OCI-LY1 (cell line): Measurements from ENCODE around the gene GPBP1L1.
"Not testable (repeated sequence)": the region's sequence is repeated elsewhere in the genome, so short reads cannot be mapped to it uniquely, and the experiment has no call there.

Source experiments
- H2AFZ ChIP-seq: fragments of 200-600 bp; sonication (generic), shearing (Covaris generic); 2 replicates; pipeline ENCODE4 v1.6.0; 2014; ENCODE audit warnings: antibody characterized with exemption, mild to moderate bottlenecking, low read length
- H3F3A ChIP-seq: fragments of 200-600 bp; sonication (generic), shearing (Covaris generic); 2 replicates; pipeline ENCODE4 v1.6.0; 2014; ENCODE audit warnings: mild to moderate bottlenecking, antibody characterized with exemption, low read length, moderate library complexity; ENCODE audit not compliant: insufficient read depth
- H3K27ac ChIP-seq: fragments of 200-600 bp; sonication (generic); 2 replicates; pipeline ENCODE4 v1.5.1; 2014; ENCODE audit warnings: low read length, mixed run types, mild to moderate bottlenecking, low read depth; ENCODE audit not compliant: poor library complexity, severe bottlenecking
- H3K27me3 ChIP-seq: fragments of 200-600 bp; sonication (generic); 2 replicates; pipeline ENCODE4 v1.6.0; 2014; ENCODE audit warnings: antibody characterized with exemption, mild to moderate bottlenecking, low read length, moderate library complexity; ENCODE audit not compliant: insufficient read depth
- H3K36me3 ChIP-seq: fragments of 200-600 bp; sonication (generic); 2 replicates; pipeline ENCODE4 v1.6.1; 2014; ENCODE audit warnings: mild to moderate bottlenecking, antibody characterized with exemption, low read length, moderate library complexity, mixed read lengths; ENCODE audit not compliant: insufficient read depth
- H3K4me1 ChIP-seq: fragments of 200-600 bp; sonication (generic); 2 replicates; pipeline ENCODE4 v1.5.1; 2014; ENCODE audit warnings: mild to moderate bottlenecking, low read length, moderate library complexity; ENCODE audit not compliant: insufficient read depth, severe bottlenecking
- H3K4me2 ChIP-seq: fragments of 200-600 bp; sonication (generic), shearing (Covaris generic); 2 replicates; pipeline ENCODE4 v1.6.1; 2014; ENCODE audit warnings: low read length
- H3K4me3 ChIP-seq: fragments of 200-600 bp; sonication (generic); 2 replicates; pipeline ENCODE4 v1.5.1; 2014; ENCODE audit warnings: low read length, low read depth, mild to moderate bottlenecking, mixed read lengths; ENCODE audit not compliant: poor library complexity, severe bottlenecking
- H3K79me2 ChIP-seq: fragments of 200-600 bp; shearing (Covaris generic); 2 replicates; pipeline ENCODE4 v1.6.1; 2016; ENCODE audit warnings: mixed run types, low read length, mixed read lengths; ENCODE audit not compliant: insufficient read depth
- H3K9ac ChIP-seq: fragments of 200-600 bp; sonication (generic), shearing (Covaris generic); 2 replicates; pipeline ENCODE4 v1.6.1; 2014; ENCODE audit warnings: mild to moderate bottlenecking, low read length, mixed read lengths
- H3K9me2 ChIP-seq: fragments of 200-600 bp; sonication (generic), shearing (Covaris generic); 2 replicates; pipeline ENCODE4 v1.6.1; 2014; ENCODE audit warnings: low read depth, mild to moderate bottlenecking, low read length, mixed read lengths
- H3K9me3 ChIP-seq: fragments of 200-600 bp; shearing (Covaris generic); 2 replicates; pipeline ENCODE4 v1.6.1; 2014; ENCODE audit warnings: low read length, mixed read lengths
- H4K20me1 ChIP-seq: fragments of 200-600 bp; sonication (generic), shearing (Covaris generic); 2 replicates; pipeline ENCODE4 v1.6.0; 2016; ENCODE audit warnings: mild to moderate bottlenecking, low read length; ENCODE audit not compliant: insufficient read depth
- EZH2 ChIP-seq: fragments of 200-600 bp; sonication (generic), shearing (Covaris generic); IDR thresholded peaks from 2 replicates; pipeline ENCODE4 v1.8.0; 2017; ENCODE audit warnings: borderline replicate concordance, mixed run types, mild to moderate bottlenecking, antibody characterized with exemption, low read length, moderate library complexity, mixed read lengths
- TF ChIP-seq, protein P1 (sequence below): fragments of 200-600 bp; sonication (generic), shearing (Covaris generic); IDR thresholded peaks from 2 replicates; pipeline ENCODE4 v1.5.1; 2017; ENCODE audit warnings: mild to moderate bottlenecking, antibody characterized with exemption, low read length, moderate library complexity, mixed read lengths

The GPBP1L1 gene, protein sequence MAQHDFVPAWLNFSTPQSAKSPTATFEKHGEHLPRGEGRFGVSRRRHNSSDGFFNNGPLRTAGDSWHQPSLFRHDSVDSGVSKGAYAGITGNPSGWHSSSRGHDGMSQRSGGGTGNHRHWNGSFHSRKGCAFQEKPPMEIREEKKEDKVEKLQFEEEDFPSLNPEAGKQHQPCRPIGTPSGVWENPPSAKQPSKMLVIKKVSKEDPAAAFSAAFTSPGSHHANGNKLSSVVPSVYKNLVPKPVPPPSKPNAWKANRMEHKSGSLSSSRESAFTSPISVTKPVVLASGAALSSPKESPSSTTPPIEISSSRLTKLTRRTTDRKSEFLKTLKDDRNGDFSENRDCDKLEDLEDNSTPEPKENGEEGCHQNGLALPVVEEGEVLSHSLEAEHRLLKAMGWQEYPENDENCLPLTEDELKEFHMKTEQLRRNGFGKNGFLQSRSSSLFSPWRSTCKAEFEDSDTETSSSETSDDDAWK

DNA sequence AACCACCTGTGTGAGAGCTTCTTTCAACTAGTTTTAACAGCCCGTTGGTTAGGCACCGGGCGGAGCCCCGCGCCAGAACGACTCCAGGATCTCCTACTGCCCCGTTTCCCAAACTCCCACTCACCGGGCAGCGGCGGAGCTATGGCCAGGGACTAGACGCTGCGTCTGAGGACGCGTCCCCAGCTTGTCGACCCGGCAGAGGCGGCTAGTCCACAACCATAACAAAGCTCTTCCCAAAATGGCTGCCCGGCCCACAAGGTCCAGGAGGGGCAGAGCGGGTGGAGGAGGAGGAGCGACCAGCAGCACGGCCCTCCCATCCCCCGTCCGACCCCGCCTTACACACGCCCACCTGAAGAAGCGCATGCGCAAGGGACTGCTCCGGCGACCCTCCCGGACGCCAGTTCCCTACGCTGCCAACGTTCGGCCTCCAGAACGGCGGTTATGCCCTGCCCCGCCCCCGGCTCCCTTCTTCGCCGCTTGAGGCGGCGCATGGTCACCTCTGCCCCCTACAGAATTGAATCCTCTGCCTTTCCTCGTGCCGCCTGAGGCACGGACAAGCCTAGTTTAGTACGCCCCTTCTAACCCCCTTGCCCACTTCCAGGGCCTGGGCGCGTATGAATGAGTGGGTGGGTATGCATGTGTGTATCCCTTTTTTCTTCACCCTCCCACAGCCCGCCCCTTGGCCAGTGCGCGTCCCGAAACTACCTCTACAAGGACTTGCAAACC, at the start of gene GPBP1L1:
TSS of gene GPBP1L1 (minus strand) at position 246 of the 726 bp plus-strand sequence. CDS start 27,446 bp downstream, outside the sequence.
- TF ChIP-seq, protein P1, sequence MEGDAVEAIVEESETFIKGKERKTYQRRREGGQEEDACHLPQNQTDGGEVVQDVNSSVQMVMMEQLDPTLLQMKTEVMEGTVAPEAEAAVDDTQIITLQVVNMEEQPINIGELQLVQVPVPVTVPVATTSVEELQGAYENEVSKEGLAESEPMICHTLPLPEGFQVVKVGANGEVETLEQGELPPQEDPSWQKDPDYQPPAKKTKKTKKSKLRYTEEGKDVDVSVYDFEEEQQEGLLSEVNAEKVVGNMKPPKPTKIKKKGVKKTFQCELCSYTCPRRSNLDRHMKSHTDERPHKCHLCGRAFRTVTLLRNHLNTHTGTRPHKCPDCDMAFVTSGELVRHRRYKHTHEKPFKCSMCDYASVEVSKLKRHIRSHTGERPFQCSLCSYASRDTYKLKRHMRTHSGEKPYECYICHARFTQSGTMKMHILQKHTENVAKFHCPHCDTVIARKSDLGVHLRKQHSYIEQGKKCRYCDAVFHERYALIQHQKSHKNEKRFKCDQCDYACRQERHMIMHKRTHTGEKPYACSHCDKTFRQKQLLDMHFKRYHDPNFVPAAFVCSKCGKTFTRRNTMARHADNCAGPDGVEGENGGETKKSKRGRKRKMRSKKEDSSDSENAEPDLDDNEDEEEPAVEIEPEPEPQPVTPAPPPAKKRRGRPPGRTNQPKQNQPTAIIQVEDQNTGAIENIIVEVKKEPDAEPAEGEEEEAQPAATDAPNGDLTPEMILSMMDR, result no peak
- no peak for TF ChIP-seq EZH2
- peaks cover 15% of the 10 kb centered on the region; the same call in 1 of the 2 replicates for H3K36me3 ChIP-seq

GRCh38 chr1:45730780-45731319, 44.5 kb upstream of the GPBP1L1 start:
- TF ChIP-seq, protein P1, result no peak
- no peak for TF ChIP-seq EZH2
- H3K9me2 ChIP-seq, result no peaks in the 10 kb centered on the region

More for the DNA sequence above, at the start of gene GPBP1L1:
- no peaks in the 10 kb centered on the region for H3K9me2 ChIP-seq
- H3K79me2 ChIP-seq, result peaks cover 71% of the 10 kb centered on the region
- no peak within 1 kb of the TSS for H2AFZ ChIP-seq
- no peaks in the 10 kb centered on the region for H4K20me1 ChIP-seq
- H3K4me3 ChIP-seq, result peak within 1 kb of the TSS; percentile 92
- H3K9ac ChIP-seq, result peak within 1 kb of the TSS; percentile 95
- H3K9me3 ChIP-seq, result no peaks in the 10 kb centered on the region
- peak within 1 kb of the TSS; percentile 90 for H3K4me2 ChIP-seq
- H3K4me1 ChIP-seq, result peaks cover 50% of the 10 kb centered on the region
- no peaks in the 10 kb centered on the region for H3K27me3 ChIP-seq
- H3F3A ChIP-seq, result no peaks in the 10 kb centered on the region
- peak within 1 kb of the TSS; percentile 96 for H3K27ac ChIP-seq

GRCh38 chr1:45730075-45730779, 43.9 kb upstream of the GPBP1L1 start:
- TF ChIP-seq EZH2, result no peak
- TF ChIP-seq, protein P1, result no peak
- H3K9me2 ChIP-seq, result no peaks in the 10 kb centered on the region
- H3K27ac ChIP-seq, result no peak overlapping the region

More at GRCh38 chr1:45730780-45731319, 44.5 kb upstream of the GPBP1L1 start:
- H3K79me2 ChIP-seq, result no peaks in the 10 kb centered on the region
- no peaks in the 10 kb centered on the region for H3K4me1 ChIP-seq
- H3K27ac ChIP-seq, result no peak overlapping the region
- H3K4me3 ChIP-seq, result no peak overlapping the region
- no peak overlapping the region for H2AFZ ChIP-seq
- no peaks in the 10 kb centered on the region for H4K20me1 ChIP-seq
- no peaks in the 10 kb centered on the region for H3K9me3 ChIP-seq
- no peak overlapping the region for H3K4me2 ChIP-seq
- no peaks in the 10 kb centered on the region for H3K36me3 ChIP-seq
- no peak overlapping the region for H3K9ac ChIP-seq
- no peaks in the 10 kb centered on the region for H3K27me3 ChIP-seq
- H3F3A ChIP-seq, result no peaks in the 10 kb centered on the region

DNA sequence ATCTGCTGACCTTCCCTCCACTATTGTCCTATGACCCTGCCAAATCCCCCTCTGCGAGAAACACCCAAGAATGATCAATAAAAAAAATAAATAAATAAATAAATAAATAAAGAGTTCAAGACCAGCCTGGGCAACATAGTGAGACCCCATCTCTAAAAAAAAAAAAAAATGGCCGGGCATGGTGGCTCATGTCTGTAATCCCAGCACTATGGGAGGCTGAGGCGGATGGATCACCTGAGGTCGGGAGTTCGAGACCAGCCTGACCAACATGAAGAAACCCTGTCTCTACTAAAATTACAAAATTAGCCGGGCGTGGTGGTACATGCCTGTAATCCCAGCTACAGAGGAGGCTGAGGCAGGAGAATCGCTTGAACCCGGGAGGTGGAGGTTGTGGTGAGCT, 39.7 kb upstream of the GPBP1L1 start:
- H3K4me3 ChIP-seq, H3K9ac ChIP-seq, H2AFZ ChIP-seq, H3K27me3 ChIP-seq, H3K9me2 ChIP-seq, H3K4me1 ChIP-seq, H3K9me3 ChIP-seq, H3K27ac ChIP-seq, H3F3A ChIP-seq, H3K79me2 ChIP-seq, H4K20me1 ChIP-seq, H3K4me2 ChIP-seq, H3K36me3 ChIP-seq: not testable (repeated sequence)

More at GRCh38 chr1:45730075-45730779, 43.9 kb upstream of the GPBP1L1 start:
- Histone ChIP-seq H3K79me2 (no peaks in the 10 kb centered on the region), H3K4me3 (no peak overlapping the region), H3F3A (no peaks in the 10 kb centered on the region), H3K9me3 (no peaks in the 10 kb centered on the region), H3K4me1 (no peaks in the 10 kb centered on the region), H3K4me2 (no peak overlapping the region), H3K9ac (no peak overlapping the region), H3K36me3 (no peaks in the 10 kb centered on the region), H3K27me3 (no peaks in the 10 kb centered on the region), H4K20me1 (no peaks in the 10 kb centered on the region), H2AFZ (no peak overlapping the region)
